B cell (primary cell): ENCODE measurements around the gene EIF2S1. TPM values are rescaled to one million over a fixed set of nuclear protein-coding genes. Genes with fewer than 3 reads are reported as not detected.

Experiments
- ATAC-seq: fragments of 200-7000 bp; cut with Tn5 transposase; one replicate; pipeline ENCODE4 v1.10.0; 2021; ENCODE audit warnings: low read depth, mild to moderate bottlenecking, moderate number of reproducible peaks, moderate library complexity
- CTCF ChIA-PET: fragments of 350-600 bp; sonication (Branson Sonifier 250); formaldehyde crosslinking; loops from one replicate; lab custom pipeline; 2021; ENCODE audit warnings: antibody characterized with exemption, inconsistent platforms; lab: Charles Lee
- POLR2A ChIA-PET: fragments of 350-600 bp; sonication (Branson Sonifier 250); formaldehyde crosslinking; loops from one replicate; lab custom pipeline; 2021; ENCODE audit warnings: antibody characterized with exemption; lab: Charles Lee
- DNase-seq: peaks from one replicate; pipeline ENCODE4 v3.0.0; 2013
- H2AFZ ChIP-seq: 2 replicates; pipeline ENCODE4 v1.6.1; 2012; ENCODE audit warnings: mild to moderate bottlenecking, low read depth, low read length; ENCODE audit not compliant: insufficient read depth, poor library complexity, severe bottlenecking
- H3K27ac ChIP-seq, 2 donors: 1 replicate in 1 of 2; 2 replicates in 1 of 2; pipeline ENCODE4 v1.5.1; 2012 to 2013; ENCODE audit warnings: low read length in 2 of 2, mild to moderate bottlenecking in 2 of 2, moderate library complexity in 1 of 2
- H3K27me3 ChIP-seq, 4 experiments: fragments of 200-600 bp in 1 of 4; sonication (generic) in 1 of 4; replicated peaks in 1 of 4; 1 replicate in 2 of 4; 2 replicates in 2 of 4; pipeline versions ENCODE4 v1.6.1 to v1.7.0; 2013 to 2016; ENCODE audit warnings: low read length in 3 of 4, mild to moderate bottlenecking in 2 of 4, mixed read lengths in 1 of 4, moderate library complexity in 1 of 4; ENCODE audit not compliant: insufficient read depth in 4 of 4, control insufficient read depth in 3 of 4; ENCODE audit errors: control extremely low read depth in 1 of 4
- H3K36me3 ChIP-seq, 2 experiments: replicated peaks in 1 of 2; 1 replicate in 1 of 2; 2 replicates in 1 of 2; pipeline versions ENCODE4 v1.6.1 to v1.7.1; 2013; ENCODE audit warnings: low read length in 1 of 2; ENCODE audit not compliant: insufficient read depth in 2 of 2, control insufficient read depth in 1 of 2; ENCODE audit errors: control extremely low read depth in 1 of 2, extremely low read depth in 1 of 2
- H3K4me1 ChIP-seq, 2 donors: fragments of 200-600 bp in 1 of 2; sonication (generic) in 1 of 2; 1 replicate in 1 of 2; 2 replicates in 1 of 2; pipeline versions ENCODE4 v1.5.1 to v1.6.1; 2013 to 2017; ENCODE audit warnings: low read length in 2 of 2; ENCODE audit not compliant: control insufficient read depth in 2 of 2, insufficient read depth in 2 of 2
- H3K4me2 ChIP-seq: replicated peaks from 2 replicates; pipeline ENCODE3; 2012; ENCODE audit warnings: mild to moderate bottlenecking, low read depth, low read length; ENCODE audit not compliant: poor library complexity, severe bottlenecking
- H3K4me3 ChIP-seq, 5 experiments: fragments of 200-600 bp in 1 of 5; sonication (generic) in 1 of 5; 1 replicate in 3 of 5; 2 replicates in 2 of 5; pipeline versions ENCODE4 v1.5.1 to v1.7.0; 2011 to 2016; ENCODE audit warnings: low read length in 4 of 5, mild to moderate bottlenecking in 4 of 5, low read depth in 2 of 5, control low read depth in 1 of 5, moderate library complexity in 1 of 5; ENCODE audit not compliant: insufficient read depth in 1 of 5; ENCODE audit errors: control extremely low read depth in 1 of 5, extremely low read depth in 1 of 5
- H3K79me2 ChIP-seq: fragments of 200-600 bp; sonication (generic); one replicate; pipeline ENCODE4 v1.6.0; 2016; ENCODE audit warnings: low read length; ENCODE audit not compliant: control insufficient read depth, insufficient read depth
- H3K9ac ChIP-seq: fragments of 200-600 bp; sonication (generic); 2 replicates; pipeline ENCODE4 v1.6.1; 2017; ENCODE audit warnings: mild to moderate bottlenecking, low read length, moderate library complexity
- H3K9me3 ChIP-seq, 3 donors: one replicate each; pipeline versions ENCODE4 v1.6.1 to v1.7.1; 2013; ENCODE audit warnings: low read length in 2 of 3; ENCODE audit not compliant: control insufficient read depth in 2 of 3, insufficient read depth in 1 of 3; ENCODE audit errors: control extremely low read depth in 1 of 3
- H4K20me1 ChIP-seq: 2 replicates; pipeline ENCODE4 v1.6.0; 2012; ENCODE audit warnings: mild to moderate bottlenecking, low read length; ENCODE audit not compliant: insufficient read depth, control insufficient read depth, poor library complexity, severe bottlenecking
- H3K27ac Mint-ChIP-seq: one replicate; pipeline ENCODE4 v1.8.0; 2021; ENCODE audit warnings: mixed read lengths
- H3K27me3 Mint-ChIP-seq: one replicate; pipeline ENCODE4 v1.8.0; 2021; ENCODE audit warnings: mixed read lengths
- H3K4me1 Mint-ChIP-seq: one replicate; pipeline ENCODE4 v1.8.0; 2021; ENCODE audit warnings: mixed read lengths
- H3K4me3 Mint-ChIP-seq: one replicate; pipeline ENCODE4 v1.8.0; 2021; ENCODE audit warnings: mixed read lengths
- H3K9me3 Mint-ChIP-seq: one replicate; pipeline ENCODE4 v1.8.0; 2022; ENCODE audit warnings: mixed read lengths; ENCODE audit not compliant: insufficient read depth
- EZH2 ChIP-seq: IDR thresholded peaks from 2 replicates; pipeline ENCODE4 v1.6.1; 2012; ENCODE audit warnings: borderline replicate concordance, low read depth, mild to moderate bottlenecking, moderate library complexity, low read length; ENCODE audit not compliant: insufficient read depth, poor library complexity, severe bottlenecking
- WGBS: methylation state at CpG from one replicate; pipeline ENCODE4 v1.1.5; 2013; ENCODE audit warnings: missing lambda C conversion rate; ENCODE audit not compliant: insufficient coverage; 5-methylcytosine and 5-hydroxymethylcytosine counted together
- intact Hi-C: fragments of 100-400 bp; cut with micrococcal nuclease; formaldehyde crosslinking; loops from one replicate; pipeline ENCODE4 v1.10.0; 2022
- polyA plus RNA-seq: library from polyadenylated mRNA; depleted of rRNA; stranded (reverse); fragments of >200 nt; gene quantifications from 2 replicates; pipeline ENCODE4 v1.2.3, GENCODE V29; 2012
- total RNA-seq, 2 donors: library from RNA; stranded (reverse); fragments of 120-200 nt in 1 of 2; gene quantifications; 1 replicate in 1 of 2; 2 replicates in 1 of 2; pipeline versions ENCODE4 v1.2.3 to v1.2.4, GENCODE V29; 2013 to 2022
- TF ChIP-seq, protein P1 (sequence below): fragments of 200-600 bp; IDR thresholded peaks from one replicate; pipeline ENCODE4 v1.8.0; 2022; ENCODE audit warnings: antibody characterized with exemption, mild to moderate bottlenecking

The EIF2S1 gene
- total and polyA plus RNA-seq, 2 donors (not counting 1 experiment from before 2014, with no cell fraction given) = 10.4 to 39.9 TPM

DNA sequence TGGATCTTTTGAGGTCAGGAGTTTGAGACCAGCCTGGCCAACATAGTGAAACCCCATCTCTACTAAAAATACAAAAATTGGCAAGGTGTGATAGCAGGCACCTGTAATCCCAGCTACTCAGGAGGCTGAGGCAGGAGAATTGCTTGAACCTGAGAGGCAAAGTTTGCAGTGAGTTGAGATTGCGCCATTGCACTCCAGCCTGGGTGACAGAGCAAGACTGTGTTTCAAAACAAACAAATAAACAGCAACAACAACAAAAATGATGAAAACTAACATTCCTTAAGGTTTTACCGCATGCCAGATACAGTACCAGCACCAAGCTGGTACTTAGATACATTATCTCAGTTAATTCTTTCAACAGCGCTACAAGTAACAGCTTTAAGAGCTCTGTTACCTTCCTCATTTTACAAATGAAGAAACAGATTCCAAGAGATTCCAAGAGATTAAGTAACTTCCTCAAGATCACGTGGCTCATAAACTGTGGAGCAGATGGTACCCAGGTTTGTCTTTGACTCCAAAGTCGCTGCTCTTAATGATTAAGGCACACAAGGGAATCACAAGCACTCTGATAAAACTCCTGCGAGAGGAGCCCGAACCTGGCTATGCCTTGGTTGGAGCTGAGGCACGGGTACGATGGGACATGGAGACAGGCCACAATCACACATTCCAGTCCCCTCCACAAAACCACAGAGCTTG, 69.5 kb downstream of the EIF2S1 start:
- Mint-ChIP-seq H3K27me3 (peaks cover 14% of the 10 kb centered on the region), H3K4me1 (peaks cover 3% of the 10 kb centered on the region), H3K4me3 (no peak overlapping the region), H3K9me3 (no peaks in the 10 kb centered on the region), H3K27ac (no peak overlapping the region)
- no peak for TF ChIP-seq EZH2
- TF ChIP-seq, protein P1, sequence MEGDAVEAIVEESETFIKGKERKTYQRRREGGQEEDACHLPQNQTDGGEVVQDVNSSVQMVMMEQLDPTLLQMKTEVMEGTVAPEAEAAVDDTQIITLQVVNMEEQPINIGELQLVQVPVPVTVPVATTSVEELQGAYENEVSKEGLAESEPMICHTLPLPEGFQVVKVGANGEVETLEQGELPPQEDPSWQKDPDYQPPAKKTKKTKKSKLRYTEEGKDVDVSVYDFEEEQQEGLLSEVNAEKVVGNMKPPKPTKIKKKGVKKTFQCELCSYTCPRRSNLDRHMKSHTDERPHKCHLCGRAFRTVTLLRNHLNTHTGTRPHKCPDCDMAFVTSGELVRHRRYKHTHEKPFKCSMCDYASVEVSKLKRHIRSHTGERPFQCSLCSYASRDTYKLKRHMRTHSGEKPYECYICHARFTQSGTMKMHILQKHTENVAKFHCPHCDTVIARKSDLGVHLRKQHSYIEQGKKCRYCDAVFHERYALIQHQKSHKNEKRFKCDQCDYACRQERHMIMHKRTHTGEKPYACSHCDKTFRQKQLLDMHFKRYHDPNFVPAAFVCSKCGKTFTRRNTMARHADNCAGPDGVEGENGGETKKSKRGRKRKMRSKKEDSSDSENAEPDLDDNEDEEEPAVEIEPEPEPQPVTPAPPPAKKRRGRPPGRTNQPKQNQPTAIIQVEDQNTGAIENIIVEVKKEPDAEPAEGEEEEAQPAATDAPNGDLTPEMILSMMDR = no peak
- Histone ChIP-seq H3K27me3 (peaks cover 0 to 16% (median 1%) of the 10 kb centered on the region in 4 experiments), H4K20me1 (no peaks in the 10 kb centered on the region), H3K4me3 (no peak overlapping the region), H2AFZ (no peak overlapping the region), H3K4me1 (peaks cover 0 to 4% of the 10 kb centered on the region in 2 donors), H3K36me3 (no peaks in the 10 kb centered on the region), H3K9me3 (peaks cover 0 to 2% (median 0%) of the 10 kb centered on the region in 3 donors), H3K27ac (no peak overlapping the region), H3K9ac (no peak overlapping the region), H3K79me2 (no peaks in the 10 kb centered on the region), H3K4me2 (no peak overlapping the region)
- CTCF ChIA-PET = interaction anchor here (3.3 to 23.4 kb wide), 5 partner anchors 9 to 274 kb away, joined by 26 to 863 read pairs (median 37); partner anchors contain the start of genes RDH12 and TMEM229B
- DNase-seq (no peak), ATAC-seq (no peak)
- WGBS = 88% methylated on average over 7 of the region's 9 CpGs
- intact Hi-C loops = no loop called here
- POLR2A ChIA-PET = no interaction called here

DNA sequence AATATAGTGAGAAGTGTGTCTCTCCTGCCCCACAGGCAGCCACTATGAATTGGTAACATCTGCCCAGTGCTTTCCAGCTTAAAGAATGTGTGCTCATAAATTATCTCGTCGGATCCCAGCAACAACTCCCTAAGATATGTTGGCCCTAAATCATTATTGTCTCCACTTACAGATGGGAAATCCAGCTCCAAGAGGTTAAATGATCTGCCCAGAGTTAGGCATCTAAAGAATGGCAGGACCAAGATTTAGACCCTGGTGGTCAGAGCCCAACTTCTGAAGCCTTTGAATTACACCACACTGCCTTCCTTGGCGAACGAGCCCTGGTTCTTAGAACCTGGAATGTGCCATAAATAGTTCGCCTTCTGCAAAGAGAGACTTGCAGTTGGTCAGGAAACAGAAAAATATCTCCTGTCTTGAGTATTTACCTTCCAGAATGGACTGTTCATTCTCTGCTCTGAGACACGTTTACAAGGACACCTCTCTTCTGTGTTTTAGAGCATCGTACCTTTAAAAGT, 72.0 kb downstream of the EIF2S1 start:
- peaks cover 0 to 2% (median 0%) of the 10 kb centered on the region in 4 experiments for H3K27me3 ChIP-seq
- CTCF ChIA-PET = interaction anchor here (1.0 to 23.4 kb wide), 2 partner anchors 35 to 145 kb away, joined by 3 to 863 read pairs; no protein-coding TSS in a partner anchor
- H2AFZ ChIP-seq = no peak overlapping the region
- ATAC-seq (no peak), DNase-seq (no peak)
- peaks cover 2% of the 10 kb centered on the region for H3K27me3 Mint-ChIP-seq
- H3K4me2 ChIP-seq = no peak overlapping the region
- H3K79me2 ChIP-seq = no peaks in the 10 kb centered on the region
- POLR2A ChIA-PET = no interaction called here
- H3K4me1 Mint-ChIP-seq = peaks cover 1% of the 10 kb centered on the region
- 76% methylated on average over 5 of the region's 7 CpGs for WGBS
- no peak overlapping the region for H3K27ac Mint-ChIP-seq
- no peaks in the 10 kb centered on the region for H3K9me3 Mint-ChIP-seq
- H3K4me3 Mint-ChIP-seq = no peak overlapping the region
- intact Hi-C loops = no loop called here
- H3K9ac ChIP-seq = no peak overlapping the region
- peaks cover 0 to 3% of the 10 kb centered on the region in 2 donors for H3K4me1 ChIP-seq
- H3K4me3 ChIP-seq = no peak overlapping the region
- TF ChIP-seq, protein P1 = no peak
- TF ChIP-seq EZH2 = no peak
- no peaks in the 10 kb centered on the region for H4K20me1 ChIP-seq
- H3K36me3 ChIP-seq = no peaks in the 10 kb centered on the region
- no peak overlapping the region for H3K27ac ChIP-seq
- H3K9me3 ChIP-seq = no peaks in the 10 kb centered on the region
